ENCODE measurements around the gene NTN1. TPM values are rescaled to one million over a fixed set of nuclear protein-coding genes. Genes with fewer than 3 reads are reported as not detected.

NTN1 gene
- total RNA-seq, 1 experiment from 2014 or later, result 1.2 TPM

DNA sequence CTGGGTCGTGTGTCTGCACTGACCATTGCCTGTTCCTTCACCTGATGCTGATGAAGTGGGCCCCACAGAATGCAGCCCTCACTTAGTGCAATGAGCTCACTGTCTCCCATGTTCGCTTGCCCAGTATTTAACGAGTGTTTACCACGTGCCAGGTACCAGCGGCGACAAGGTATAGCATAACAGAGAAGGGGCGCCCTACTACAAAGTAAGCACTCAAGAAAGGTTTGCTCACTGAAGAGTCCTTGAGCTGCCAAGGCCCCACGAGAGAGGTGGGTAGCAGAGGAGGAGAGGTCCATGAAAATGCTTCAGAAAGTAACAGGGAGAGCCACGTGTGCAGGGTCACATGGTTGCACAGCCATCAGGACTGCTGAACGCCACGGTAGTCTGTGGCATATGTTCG, 230.0 kb downstream of the NTN1 start:
- Histone ChIP-seq H3K56ac (ENCODE audit: insufficient read length, low read depth, low read length) (no peak overlapping the region), H2BK15ac (ENCODE audit: low read depth, low read length) (no peak overlapping the region), H3K18ac (ENCODE audit: insufficient read length, low read depth, low read length) (no peak overlapping the region), H3K23ac (ENCODE audit: insufficient read length, low read depth, low read length) (no peak overlapping the region), H2BK120ac (ENCODE audit: low read depth, low read length, poor library complexity, severe bottlenecking) (no peak overlapping the region), H3K79me2 (ENCODE audit: insufficient read depth, low read length) (no peaks in the 10 kb centered on the region), H4K20me1 (ENCODE audit: control insufficient read depth, insufficient read depth, insufficient read length) (no peaks in the 10 kb centered on the region), H4K5ac (ENCODE audit: insufficient read length, low read depth, low read length) (no peak overlapping the region), H2AFZ (ENCODE audit: low read length) (no peak overlapping the region), H3K9ac (ENCODE audit: extremely low read depth, insufficient read length, low read length) (no peak overlapping the region), H4K8ac (replicated peaks; ENCODE audit: insufficient read length, low read depth, low read length) (no peak overlapping the region), H3T11ph (ENCODE audit: low read length) (no peak overlapping the region), H3K4me1 (ENCODE audit: insufficient read depth, low read length) (no peaks in the 10 kb centered on the region), H3K27me3 (ENCODE audit: insufficient read depth, low read length) (no peaks in the 10 kb centered on the region), H3K14ac (ENCODE audit: insufficient read depth, low read length) (no peak overlapping the region), H2BK20ac (ENCODE audit: low read depth, low read length, poor library complexity, severe bottlenecking) (no peak overlapping the region), H3K4me2 (ENCODE audit: insufficient read depth, insufficient read length, low read length) (no peak overlapping the region), H3K4ac (ENCODE audit: low read depth, low read length) (no peak overlapping the region), H3K9me3 (ENCODE audit: control insufficient read depth, low read depth, low read length) (no peaks in the 10 kb centered on the region), H4K91ac (ENCODE audit: insufficient read length, low read depth, low read length) (no peak overlapping the region), H2AK5ac (ENCODE audit: insufficient read length, low read length) (no peak overlapping the region), H2BK12ac (ENCODE audit: insufficient read length, low read depth, low read length) (no peak overlapping the region), H3K23me2 (ENCODE audit: insufficient read length, low read depth, low read length, poor library complexity, severe bottlenecking) (no peaks in the 10 kb centered on the region), H2BK5ac (ENCODE audit: insufficient read length, low read length) (no peak overlapping the region), H3K79me1 (ENCODE audit: insufficient read depth, low read depth, low read length, poor library complexity, severe bottlenecking) (no peaks in the 10 kb centered on the region), H3K27ac (ENCODE audit: insufficient read length, low read depth, low read length) (no peak overlapping the region)
- Mint-ChIP-seq H3K9me3 (no peaks in the 10 kb centered on the region), H3K4me1 (peaks cover 6 to 8% of the 10 kb centered on the region in 2 experiments), H3K27ac (no peak overlapping the region), H3K4me3 (no peak overlapping the region), H3K27me3 (ENCODE audit: low read depth) (no peaks in the 10 kb centered on the region; the same call in 1 of the 2 replicates), H3K36me3 (ENCODE audit: insufficient read depth in 1 of 3, low read depth in 3 of 3) (no peaks in the 10 kb centered on the region)
- no CpG with 5 or more reads among the region's 12 CpGs for WGBS (ENCODE audit: extremely low coverage, insufficient read length, low lambda C conversion rate)
- no peak for DNase-seq
- TF ChIP-seq, protein P1, sequence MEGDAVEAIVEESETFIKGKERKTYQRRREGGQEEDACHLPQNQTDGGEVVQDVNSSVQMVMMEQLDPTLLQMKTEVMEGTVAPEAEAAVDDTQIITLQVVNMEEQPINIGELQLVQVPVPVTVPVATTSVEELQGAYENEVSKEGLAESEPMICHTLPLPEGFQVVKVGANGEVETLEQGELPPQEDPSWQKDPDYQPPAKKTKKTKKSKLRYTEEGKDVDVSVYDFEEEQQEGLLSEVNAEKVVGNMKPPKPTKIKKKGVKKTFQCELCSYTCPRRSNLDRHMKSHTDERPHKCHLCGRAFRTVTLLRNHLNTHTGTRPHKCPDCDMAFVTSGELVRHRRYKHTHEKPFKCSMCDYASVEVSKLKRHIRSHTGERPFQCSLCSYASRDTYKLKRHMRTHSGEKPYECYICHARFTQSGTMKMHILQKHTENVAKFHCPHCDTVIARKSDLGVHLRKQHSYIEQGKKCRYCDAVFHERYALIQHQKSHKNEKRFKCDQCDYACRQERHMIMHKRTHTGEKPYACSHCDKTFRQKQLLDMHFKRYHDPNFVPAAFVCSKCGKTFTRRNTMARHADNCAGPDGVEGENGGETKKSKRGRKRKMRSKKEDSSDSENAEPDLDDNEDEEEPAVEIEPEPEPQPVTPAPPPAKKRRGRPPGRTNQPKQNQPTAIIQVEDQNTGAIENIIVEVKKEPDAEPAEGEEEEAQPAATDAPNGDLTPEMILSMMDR (conservative IDR thresholded peaks at IDR 0.05), result no peak
